ENCODE results near the gene EFHC1. TPM values are rescaled to one million over a fixed set of nuclear protein-coding genes. Genes with fewer than 3 reads are reported as not detected.

Gene EFHC1
- total and polyA plus RNA-seq, 2 of the 13 experiments (the other 11 are each of a cell fraction or from before 2014, with no cell fraction given), result 23.4 to 29.5 TPM

DNA sequence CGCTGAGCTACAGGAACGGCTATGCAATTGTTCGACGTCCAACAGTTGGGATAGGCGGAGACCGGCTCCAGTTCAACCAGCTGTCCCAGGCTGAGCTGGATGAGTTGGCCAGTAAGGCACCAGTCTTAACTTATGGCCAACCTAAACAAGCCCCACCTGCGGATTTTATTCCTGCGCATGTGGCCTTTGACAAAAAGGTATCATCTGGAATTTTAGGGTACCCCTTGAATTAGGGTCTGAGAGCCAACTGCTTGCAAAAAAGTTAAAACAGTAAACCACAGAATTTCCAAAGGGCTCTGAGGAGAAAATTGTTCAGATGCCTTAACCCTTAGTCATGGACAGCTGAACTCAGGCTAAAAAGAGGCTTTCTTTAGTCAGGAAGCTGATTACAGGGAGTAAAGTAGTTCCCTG lies 3.8 kb downstream of the EFHC1 start (continued):
- TF ChIP-seq, protein P1, sequence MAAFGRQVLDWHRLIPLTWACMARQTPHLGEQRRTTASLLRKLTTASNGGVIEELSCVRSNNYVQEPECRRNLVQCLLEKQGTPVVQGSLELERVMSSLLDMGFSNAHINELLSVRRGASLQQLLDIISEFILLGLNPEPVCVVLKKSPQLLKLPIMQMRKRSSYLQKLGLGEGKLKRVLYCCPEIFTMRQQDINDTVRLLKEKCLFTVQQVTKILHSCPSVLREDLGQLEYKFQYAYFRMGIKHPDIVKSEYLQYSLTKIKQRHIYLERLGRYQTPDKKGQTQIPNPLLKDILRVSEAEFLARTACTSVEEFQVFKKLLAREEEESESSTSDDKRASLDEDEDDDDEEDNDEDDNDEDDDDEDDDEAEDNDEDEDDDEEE (CRISPR knock-in tag; IDR thresholded peaks at IDR 0.05), result no peak
- TF ChIP-seq, protein P2, sequence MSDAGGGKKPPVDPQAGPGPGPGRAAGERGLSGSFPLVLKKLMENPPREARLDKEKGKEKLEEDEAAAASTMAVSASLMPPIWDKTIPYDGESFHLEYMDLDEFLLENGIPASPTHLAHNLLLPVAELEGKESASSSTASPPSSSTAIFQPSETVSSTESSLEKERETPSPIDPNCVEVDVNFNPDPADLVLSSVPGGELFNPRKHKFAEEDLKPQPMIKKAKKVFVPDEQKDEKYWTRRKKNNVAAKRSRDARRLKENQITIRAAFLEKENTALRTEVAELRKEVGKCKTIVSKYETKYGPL (CRISPR knock-in tag; IDR thresholded peaks at IDR 0.05), result no peak
- TF ChIP-seq KAT8 (CRISPR knock-in tag; IDR thresholded peaks at IDR 0.05), result 0 out of 2 replicates have a peak, but pooled peaks have one; percentile 16
- TF ChIP-seq, protein P3, sequence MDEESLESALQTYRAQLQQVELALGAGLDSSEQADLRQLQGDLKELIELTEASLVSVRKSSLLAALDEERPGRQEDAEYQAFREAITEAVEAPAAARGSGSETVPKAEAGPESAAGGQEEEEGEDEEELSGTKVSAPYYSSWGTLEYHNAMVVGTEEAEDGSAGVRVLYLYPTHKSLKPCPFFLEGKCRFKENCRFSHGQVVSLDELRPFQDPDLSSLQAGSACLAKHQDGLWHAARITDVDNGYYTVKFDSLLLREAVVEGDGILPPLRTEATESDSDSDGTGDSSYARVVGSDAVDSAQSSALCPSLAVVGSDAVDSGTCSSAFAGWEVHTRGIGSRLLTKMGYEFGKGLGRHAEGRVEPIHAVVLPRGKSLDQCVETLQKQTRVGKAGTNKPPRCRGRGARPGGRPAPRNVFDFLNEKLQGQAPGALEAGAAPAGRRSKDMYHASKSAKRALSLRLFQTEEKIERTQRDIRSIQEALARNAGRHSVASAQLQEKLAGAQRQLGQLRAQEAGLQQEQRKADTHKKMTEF (CRISPR knock-in tag; IDR thresholded peaks at IDR 0.05), result no peak
- no peak for TF ChIP-seq ZNF484 (CRISPR knock-in tag; IDR thresholded peaks at IDR 0.05; ENCODE audit: borderline replicate concordance, low read depth)
- TF ChIP-seq, protein P4, sequence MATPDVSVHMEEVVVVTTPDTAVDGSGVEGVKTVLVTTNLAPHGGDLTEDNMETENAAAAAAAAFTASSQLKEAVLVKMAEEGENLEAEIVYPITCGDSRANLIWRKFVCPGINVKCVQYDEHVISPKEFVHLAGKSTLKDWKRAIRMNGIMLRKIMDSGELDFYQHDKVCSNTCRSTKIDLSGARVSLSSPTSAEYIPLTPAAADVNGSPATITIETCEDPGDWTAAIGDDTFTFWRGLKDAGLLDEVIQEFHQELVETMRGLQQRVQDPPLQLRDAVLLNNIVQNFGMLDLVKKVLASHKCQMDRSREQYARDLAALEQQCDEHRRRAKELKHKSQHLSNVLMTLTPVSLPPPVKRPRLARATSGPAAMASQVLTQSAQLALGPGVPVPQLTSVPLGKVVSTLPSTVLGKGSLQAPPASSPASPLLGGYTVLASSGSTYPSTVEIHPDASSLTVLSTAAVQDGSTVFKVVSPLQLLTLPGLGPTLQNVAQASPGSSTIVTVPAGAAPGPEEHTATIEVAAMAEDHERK (CRISPR knock-in tag; IDR thresholded peaks at IDR 0.05; ENCODE audit: low read depth), result no peak
- peak; percentile 84 for TF ChIP-seq FOSL2 (CRISPR knock-in tag; IDR thresholded peaks at IDR 0.05)
- no peak for TF ChIP-seq ZNF619 (CRISPR knock-in tag; IDR thresholded peaks at IDR 0.05)
- no peak for TF ChIP-seq ZNF558 (CRISPR knock-in tag; IDR thresholded peaks at IDR 0.05; ENCODE audit: borderline replicate concordance)
- TF ChIP-seq, protein P5, sequence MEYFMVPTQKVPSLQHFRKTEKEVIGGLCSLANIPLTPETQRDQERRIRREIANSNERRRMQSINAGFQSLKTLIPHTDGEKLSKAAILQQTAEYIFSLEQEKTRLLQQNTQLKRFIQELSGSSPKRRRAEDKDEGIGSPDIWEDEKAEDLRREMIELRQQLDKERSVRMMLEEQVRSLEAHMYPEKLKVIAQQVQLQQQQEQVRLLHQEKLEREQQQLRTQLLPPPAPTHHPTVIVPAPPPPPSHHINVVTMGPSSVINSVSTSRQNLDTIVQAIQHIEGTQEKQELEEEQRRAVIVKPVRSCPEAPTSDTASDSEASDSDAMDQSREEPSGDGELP (IDR thresholded peaks at IDR 0.05; ENCODE audit: borderline replicate concordance, low read depth), result peak; percentile 32; the same call in 1 of the 2 replicates
- no peak for TF ChIP-seq KMT2A (CRISPR knock-in tag; IDR thresholded peaks at IDR 0.05)
- peak; percentile 11; the same call in 1 of the 2 replicates for TF ChIP-seq ELF3 (CRISPR knock-in tag; IDR thresholded peaks at IDR 0.05)
- no peak for TF ChIP-seq MXI1 (IDR thresholded peaks at IDR 0.05; ENCODE audit: borderline replicate concordance, low read depth, low read length)
- no peak for TF ChIP-seq POLR2G (IDR thresholded peaks at IDR 0.05; ENCODE audit: low read depth, low read length)
- TF ChIP-seq MTA1 (CRISPR knock-in tag; IDR thresholded peaks at IDR 0.05; ENCODE audit: borderline replicate concordance), result no peak
- peak; percentile 70 for TF ChIP-seq TEAD3 (CRISPR knock-in tag; optimal IDR thresholded peaks at IDR 0.05; ENCODE audit: borderline replicate concordance)
- TF ChIP-seq, protein P6, sequence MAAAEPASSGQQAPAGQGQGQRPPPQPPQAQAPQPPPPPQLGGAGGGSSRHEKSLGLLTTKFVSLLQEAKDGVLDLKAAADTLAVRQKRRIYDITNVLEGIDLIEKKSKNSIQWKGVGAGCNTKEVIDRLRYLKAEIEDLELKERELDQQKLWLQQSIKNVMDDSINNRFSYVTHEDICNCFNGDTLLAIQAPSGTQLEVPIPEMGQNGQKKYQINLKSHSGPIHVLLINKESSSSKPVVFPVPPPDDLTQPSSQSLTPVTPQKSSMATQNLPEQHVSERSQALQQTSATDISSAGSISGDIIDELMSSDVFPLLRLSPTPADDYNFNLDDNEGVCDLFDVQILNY (CRISPR knock-in tag; conservative IDR thresholded peaks at IDR 0.05), result no peak
- TF ChIP-seq FOSL1 (CRISPR knock-in tag; IDR thresholded peaks at IDR 0.05; ENCODE audit: borderline replicate concordance), result peak; percentile 55; the same call in 1 of the 2 replicates
